GM18508 (cell line): Measurements from ENCODE around the gene SENP6.
"Not testable (repeated sequence)": the region's sequence is repeated elsewhere in the genome, so short reads cannot be mapped to it uniquely, and the experiment has no call there.

Experiments
- ATAC-seq: cut with Tn5 transposase; IDR thresholded peaks from one replicate; pipeline ENCODE4 v1.9.1; 2021; ENCODE audit warnings: moderate number of reproducible peaks; ENCODE audit not compliant: insufficient read depth, unreplicated experiment

Gene SENP6, protein sequence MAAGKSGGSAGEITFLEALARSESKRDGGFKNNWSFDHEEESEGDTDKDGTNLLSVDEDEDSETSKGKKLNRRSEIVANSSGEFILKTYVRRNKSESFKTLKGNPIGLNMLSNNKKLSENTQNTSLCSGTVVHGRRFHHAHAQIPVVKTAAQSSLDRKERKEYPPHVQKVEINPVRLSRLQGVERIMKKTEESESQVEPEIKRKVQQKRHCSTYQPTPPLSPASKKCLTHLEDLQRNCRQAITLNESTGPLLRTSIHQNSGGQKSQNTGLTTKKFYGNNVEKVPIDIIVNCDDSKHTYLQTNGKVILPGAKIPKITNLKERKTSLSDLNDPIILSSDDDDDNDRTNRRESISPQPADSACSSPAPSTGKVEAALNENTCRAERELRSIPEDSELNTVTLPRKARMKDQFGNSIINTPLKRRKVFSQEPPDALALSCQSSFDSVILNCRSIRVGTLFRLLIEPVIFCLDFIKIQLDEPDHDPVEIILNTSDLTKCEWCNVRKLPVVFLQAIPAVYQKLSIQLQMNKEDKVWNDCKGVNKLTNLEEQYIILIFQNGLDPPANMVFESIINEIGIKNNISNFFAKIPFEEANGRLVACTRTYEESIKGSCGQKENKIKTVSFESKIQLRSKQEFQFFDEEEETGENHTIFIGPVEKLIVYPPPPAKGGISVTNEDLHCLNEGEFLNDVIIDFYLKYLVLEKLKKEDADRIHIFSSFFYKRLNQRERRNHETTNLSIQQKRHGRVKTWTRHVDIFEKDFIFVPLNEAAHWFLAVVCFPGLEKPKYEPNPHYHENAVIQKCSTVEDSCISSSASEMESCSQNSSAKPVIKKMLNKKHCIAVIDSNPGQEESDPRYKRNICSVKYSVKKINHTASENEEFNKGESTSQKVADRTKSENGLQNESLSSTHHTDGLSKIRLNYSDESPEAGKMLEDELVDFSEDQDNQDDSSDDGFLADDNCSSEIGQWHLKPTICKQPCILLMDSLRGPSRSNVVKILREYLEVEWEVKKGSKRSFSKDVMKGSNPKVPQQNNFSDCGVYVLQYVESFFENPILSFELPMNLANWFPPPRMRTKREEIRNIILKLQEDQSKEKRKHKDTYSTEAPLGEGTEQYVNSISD

DNA sequence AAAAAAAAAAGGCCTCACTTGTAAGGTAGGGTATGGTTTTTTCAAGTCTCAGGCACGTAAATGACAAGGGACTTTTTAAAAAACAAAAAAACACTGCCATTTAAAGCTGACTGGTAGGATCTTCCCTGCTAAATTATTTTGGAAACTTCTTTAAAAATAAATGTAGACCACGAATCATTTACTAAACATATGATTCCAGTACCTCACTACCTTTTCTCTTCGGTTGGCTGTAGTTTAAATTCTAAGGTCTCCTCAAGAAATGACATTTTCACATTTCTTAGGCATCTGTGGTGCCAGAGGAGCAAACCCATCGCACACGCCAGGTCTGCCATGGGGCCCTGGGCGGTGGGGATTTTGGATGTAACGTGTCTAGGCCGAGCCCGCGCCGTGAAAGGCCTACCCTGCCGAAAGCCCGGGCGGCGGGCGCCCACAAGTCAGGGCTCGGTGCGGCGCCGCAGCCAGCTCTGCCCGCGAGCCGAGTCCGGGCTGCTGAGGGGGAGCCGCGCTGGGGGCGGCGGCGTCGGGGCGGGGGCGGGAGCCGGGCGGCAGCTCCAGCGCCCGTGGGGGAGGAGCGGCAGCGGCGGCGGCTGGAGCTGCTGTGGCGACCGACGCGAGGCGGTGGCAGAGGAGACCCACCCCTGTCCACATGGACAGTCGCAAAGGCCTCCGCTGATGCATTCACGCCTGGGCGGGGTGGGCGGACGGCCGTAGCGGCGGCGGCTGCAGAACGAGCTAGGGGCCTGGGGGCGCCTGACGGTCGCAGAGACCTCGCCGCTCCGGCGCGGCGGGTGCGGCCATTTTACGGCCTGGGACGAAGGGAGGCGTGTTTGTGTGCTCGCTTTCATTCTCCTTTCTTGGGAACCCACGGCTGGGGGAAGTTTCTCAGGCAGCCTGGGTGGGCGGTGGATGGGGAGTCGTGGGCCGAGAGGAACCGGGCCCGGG is at the start of gene SENP6:
Gene SENP6, plus strand, starts transcription at position 577 of the 942 bp plus-strand sequence. CDS start 645 bp downstream, outside the sequence.
- peak; percentile 45 for ATAC-seq

DNA sequence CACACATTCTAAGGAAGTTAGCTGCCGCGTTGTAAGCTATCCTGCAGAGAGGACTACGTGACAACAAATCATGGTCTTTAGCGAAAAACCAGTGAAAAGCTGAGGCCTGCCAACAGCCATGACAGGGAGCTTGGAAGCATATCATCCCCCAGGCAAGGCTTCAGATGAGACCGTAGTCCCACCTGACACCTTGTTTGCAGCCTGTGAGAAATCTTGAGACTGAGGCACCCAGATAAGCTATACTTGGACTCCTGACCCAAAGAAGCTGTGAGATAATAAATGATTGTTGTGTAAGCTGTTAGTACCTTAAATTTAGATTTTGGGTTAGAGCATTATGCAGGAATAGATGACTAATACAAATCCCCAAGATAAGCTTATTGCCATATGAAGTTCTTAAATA is 45.4 kb upstream of the SENP6 start:
- ATAC-seq: no peak

DNA sequence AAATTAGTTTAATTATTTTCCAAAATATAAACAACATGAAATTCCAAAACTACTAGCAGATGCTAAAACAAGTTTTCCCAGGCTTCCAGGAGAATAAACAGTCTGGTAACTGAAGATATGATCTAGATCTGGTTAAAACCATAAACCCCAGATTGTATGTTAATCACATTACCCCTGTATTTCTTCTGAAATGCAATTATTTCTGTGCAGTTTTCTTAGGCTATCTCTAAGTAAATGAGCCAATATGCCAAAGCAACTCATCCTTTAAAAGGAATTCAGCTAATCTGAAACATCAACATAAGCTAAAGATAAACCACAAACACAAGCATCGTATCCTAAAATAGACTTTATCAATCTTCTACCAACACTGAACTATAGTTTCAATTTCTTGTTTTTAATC is 44.6 kb upstream of the SENP6 start:
- ATAC-seq: no peak

DNA sequence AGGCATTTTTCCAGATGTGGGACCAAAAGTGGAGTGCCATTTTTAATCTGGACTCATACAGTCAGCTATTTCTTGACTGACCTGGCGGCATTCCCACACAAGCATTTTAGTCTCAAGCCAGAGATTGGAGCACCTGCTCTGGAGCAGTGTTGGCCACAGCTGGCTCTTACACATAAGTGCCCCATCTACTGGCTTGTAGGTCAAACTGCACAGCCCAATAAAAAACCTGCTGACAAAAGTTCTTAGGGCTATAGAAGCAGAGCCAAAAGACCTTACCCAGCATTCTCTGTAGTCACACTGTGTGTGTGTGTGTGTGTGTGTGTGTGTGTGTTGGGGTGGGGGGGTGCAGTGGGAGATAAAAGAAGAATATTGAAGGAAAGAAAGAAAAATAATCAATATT is 38.6 kb upstream of the SENP6 start:
- ATAC-seq: peak; percentile 81

DNA sequence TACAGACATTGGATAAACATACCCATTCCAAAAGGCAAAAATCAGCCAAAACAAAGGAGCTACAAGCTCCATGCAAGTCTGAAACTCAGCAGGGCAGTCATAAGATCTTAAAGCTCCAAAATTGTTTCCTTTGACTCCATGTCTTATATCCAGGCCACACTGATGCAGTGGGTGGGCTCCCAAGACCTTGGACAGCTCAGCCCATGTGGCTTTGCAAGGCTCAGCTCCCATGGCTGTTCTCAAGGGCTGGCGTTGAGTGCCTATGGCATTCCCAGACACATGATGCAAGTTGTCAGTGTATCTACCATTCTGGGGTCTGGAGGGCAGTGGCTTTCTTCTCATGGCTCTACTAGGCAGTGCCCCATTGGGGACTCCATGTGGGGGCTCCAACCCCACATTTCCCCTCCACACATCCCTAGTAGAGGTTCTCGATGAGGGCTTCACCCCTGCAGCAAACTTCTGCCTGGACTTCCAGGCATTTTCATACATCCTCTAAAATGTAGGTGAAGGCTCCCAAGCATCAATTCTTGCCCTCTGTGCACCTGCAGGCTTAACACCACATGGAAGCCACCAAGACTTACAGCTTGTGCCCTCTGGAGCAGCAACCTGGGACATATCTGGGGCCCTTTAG is 35.4 kb upstream of the SENP6 start:
- no peak for ATAC-seq

DNA sequence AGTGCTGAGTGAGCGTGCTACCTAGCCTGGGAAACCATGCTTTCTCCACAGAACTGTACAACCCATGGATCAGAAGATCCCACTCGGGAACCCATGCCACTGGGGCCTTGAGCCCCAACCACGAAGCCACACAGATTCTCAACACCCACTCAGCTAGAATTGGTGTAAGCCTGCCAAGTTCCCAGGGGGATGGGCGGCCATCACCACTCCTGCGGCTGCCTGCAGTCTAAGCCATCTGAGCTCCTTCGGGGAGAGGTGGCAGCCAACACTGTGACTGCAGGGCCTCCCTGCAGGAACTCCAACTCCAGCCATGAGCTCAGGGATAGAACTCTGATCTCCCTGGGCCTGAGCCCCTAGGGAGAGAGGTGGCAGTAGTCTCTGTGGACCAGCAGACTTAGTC is 33.6 kb upstream of the SENP6 start:
- no peak for ATAC-seq

DNA sequence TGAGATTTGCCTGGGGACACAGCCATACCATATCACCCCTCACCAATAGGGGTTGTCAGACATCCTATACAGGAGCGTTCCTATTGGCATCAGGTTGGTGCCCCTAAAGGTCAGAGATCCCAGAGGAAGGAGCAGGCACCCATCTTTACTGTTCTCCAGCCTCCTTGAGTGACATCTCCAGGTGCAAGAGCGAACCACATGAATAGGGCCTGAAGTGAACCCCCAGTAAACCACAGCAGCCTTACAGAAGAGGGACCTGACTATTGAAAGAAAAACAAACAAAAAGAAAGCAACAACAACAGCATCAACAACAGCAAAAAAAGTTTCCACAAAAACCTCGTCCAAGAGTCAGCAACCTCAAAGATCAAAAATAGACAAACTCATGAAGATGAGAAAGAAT is 32.7 kb upstream of the SENP6 start:
- ATAC-seq: no peak

DNA sequence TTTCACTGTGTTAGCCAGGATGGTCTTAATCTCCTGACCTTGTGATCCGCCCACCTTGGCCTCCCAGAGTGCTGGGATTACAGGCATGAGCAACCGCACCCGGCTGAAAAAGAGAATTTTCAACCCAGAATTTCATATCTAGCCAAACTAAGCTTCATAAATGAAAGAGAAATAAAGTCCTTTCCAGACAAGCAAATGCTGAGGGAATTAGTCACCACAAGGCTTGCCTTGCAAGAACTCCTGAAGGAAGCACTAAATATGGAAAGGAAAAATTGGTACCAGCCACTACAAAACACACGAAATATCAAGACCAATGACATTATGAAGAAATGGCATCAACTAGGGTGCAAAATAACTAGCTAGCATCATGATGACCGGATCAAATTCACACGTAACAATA is 31.0 kb upstream of the SENP6 start:
- ATAC-seq: not testable (repeated sequence)

DNA sequence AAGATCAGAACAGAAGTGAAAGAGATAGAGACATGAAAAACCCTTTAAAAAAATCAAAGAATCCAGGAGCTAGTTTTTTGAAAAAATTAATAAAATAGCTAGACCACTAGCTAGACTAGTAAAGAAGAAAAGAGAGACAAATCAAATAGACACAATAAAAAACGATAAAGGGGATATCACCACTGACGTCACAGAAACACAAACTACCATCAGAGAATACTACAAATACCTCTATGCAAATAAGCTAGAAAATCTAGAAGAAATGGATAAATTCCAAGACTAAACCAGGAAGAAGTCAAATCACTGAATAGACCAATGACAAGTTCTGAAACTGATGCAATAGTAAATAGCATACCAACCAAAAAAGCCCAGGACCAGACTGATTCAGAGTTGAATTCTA is 29.6 kb upstream of the SENP6 start:
- no peak for ATAC-seq

DNA sequence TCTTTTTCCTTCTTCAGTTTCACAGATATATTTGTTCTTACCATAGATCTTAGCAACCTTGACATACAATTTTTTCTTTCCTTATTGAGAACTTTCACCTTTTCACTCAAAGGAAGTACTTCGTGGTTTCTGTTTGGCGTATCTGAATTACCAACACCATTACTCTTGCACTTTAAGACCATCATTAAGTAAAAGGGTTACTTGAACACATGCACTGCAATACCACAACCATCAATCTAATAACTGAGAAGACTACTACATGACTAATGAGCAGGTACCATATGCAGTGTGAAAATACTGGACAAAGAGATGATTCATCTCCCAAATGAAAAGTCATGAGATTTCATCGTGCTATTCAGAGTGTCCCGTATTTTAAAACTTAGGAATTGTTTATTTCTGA is 21.7 kb upstream of the SENP6 start:
- ATAC-seq: peak; percentile 97

DNA sequence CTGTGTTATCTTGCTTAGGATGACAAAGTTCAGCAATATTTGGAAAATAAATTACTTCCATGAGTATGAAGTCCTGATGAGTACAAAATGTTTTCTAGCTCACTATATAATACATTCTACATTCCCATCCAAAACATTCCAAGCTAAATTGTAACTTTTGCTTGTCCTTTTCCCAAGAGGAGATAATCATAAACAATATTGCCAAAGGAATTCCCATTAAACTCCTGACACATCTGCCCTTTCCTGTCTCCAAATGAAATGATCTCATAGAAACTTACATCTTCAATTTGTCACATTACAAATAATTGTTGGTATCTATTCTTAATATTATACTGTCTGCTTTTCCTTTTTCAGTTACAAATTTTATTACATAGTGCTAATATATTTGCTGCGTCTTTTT is 20.4 kb upstream of the SENP6 start:
- ATAC-seq: no peak

DNA sequence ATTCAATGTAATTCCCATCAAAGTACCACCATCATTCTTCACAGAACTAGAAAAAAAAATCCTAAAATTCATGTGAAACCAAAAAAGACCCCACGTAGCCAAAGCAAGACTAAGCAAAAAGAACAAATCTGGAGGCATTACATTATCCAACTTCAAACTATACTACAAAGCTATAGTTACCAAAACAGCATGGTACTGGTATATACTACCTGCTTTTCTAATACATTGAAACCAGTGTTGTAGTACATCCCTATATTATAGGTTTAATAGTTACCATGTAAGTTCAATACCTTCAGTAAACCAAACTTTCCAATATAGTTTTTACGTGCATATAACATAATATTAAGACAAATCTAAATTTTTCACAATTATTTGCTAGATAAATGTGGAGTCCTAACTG is 17.1 kb upstream of the SENP6 start:
- ATAC-seq: not testable (repeated sequence)

DNA sequence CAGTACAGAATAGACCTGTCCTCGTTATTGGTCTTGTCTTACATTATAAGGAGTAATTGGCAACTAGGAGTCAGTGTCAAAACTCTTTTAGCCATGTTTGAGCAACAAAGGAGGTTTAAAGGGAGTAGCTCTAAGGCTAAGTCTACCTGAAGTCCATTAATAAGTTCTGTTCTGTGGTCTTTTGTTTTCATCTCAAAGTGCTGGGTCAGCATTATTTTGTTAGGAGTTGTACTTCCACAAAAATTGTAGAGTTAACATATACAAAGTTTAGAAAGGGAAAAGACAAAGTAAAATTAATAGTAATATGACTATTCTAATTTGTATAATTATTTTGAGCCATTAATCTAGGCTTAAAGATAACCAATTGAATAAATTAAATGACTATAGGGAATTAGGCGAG is 12.7 kb upstream of the SENP6 start:
- ATAC-seq: no peak

DNA sequence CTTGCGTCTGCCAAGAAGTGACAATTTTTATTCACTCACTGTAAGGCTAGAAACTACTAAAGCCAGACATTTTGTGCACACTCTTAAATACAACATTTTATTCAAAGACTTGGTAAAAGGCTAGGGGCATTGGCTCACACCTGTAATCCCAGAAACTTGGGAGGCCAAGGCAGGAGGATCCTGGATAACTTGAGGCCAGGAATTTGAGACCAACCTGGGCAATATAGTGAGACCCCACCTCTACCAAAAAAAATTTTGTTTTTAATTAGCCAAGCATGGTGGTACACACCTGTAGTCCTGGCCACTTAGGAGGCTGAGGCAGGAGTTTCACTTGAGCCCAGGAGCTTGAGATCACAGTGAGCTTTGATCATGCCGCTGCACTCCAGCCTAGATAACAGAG is 11.3 kb upstream of the SENP6 start:
- no peak for ATAC-seq

DNA sequence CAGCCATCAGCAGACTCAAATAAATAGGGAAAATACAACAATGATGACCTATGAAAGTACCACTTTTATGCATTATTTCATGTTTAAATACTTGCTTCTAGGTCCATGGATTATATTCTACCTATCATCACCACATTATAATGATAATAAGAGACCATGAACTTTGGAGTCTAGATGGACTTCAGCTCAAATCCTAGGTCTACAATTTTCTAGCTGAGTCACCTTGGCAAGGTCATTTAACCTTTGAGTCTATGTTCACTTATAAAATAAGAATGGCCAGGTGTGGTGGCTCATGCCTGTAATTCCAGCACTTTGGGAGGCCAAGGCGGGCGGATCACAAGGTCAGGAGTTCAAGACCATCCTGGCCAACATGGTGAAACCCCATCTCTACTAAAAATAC is 5.3 kb upstream of the SENP6 start:
- not testable (repeated sequence) for ATAC-seq

DNA sequence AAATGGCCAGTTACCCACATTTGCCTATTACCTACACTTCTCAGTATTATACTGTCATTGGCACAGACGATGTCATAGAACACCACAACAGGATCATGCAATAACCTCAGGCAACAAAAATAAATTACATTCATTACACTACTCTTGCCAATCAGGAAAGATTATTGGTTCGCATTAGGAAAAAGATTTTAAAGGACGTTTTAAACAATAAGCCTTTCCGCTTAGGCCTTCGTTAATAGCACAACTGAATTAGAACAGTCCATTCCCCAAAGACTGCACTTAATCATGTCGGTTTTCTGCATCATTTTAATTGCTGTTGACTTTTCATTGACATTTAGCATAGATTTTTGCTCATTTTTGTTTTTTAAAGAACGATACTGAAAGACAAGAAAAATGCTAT is 912 bp upstream of the SENP6 start:
- ATAC-seq: no peak

DNA sequence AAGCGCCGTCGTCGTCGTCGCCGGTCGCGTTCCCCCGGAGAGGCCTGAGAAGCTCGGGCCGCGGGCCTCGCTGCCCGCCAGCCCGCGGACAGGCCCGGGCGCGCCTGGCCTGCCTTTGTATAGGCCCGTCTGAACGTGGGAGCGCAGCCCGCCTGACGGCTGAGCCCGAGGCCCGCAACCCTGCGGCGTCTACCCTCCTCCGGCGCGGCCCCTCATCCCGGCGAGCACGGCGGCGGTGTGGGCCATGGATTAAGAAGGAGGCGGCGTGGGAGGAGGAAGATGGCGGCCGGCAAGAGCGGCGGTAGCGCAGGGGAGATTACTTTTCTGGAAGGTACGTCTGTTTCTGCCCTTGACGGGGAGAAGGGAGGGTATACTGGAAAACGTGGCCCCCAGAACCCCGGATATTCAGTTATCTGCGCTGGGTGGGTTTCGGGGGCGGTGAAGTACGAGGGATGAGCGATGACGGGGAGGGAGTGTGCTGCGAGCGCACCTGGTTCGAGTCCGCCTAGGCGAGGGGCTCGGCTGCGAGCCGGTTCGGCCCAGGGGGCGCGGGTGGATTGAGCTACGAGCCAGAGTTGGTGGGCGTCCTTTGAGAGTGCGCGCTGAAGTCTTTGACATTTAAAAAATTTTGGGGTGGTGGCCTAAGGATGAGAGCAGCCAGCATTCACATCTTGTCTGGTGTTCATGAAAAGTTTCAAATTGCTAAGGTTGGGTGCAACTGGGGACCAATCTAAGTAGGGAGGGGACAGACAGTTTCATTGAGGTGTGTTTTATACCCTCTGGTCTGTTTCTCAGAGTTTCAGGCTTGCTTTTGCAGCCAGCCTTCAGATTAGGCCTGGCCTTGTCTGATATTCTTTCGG is 796 bp downstream of the SENP6 start:
- peak; percentile 19 for ATAC-seq

DNA sequence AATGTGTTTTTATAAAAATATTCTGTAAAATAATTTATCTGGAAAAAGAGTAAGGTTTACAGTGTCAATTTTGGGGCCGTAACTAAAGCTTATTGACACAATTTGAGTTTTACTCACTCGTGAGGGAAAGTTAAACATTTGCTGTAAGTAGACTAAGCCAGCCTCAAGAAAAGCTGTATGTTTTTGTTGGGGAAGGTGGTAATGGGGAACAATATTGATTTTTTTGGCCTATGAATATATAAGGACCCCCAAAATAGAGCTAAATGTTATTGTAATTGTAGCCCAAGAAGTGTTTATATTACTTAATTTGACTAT is 1.4 kb downstream of the SENP6 start:
- ATAC-seq: no peak

DNA sequence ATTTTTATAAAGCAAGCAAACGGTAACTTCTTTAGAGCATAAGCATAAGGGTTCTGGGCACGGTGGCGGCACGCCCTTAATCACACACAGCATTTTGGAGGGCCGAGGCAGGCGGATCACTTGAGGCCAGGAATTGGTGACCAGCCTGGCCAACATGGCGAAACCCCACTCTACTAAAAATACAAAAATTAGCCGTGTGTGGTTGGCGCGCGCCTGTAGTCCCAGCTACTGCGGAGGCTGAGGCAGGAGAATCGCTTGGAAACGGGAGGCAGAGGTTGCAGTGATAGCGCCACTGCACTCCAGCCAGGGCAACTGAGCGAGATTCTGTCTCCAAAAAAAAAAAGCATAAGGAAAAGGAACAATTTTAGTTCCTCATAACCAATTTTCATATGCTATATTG is 2.6 kb downstream of the SENP6 start:
- ATAC-seq: no peak
